Left ventricle myocardium inferior (tissue), 1 donor: ENCODE measurements around the gene NPEPPS. TPM values are rescaled to one million over a fixed set of nuclear protein-coding genes. Genes with fewer than 3 reads are reported as not detected.

Experiments
- DNase-seq: peaks from one replicate; pipeline ENCODE4 v3.0.0-alpha.2; 2020
- H3K27ac ChIP-seq: fragments of 200-600 bp; replicated peaks from 2 replicates; pipeline ENCODE4 v1.8.0; 2021
- H3K27me3 ChIP-seq: fragments of 200-600 bp; 2 replicates; pipeline ENCODE4 v1.8.0; 2021; ENCODE audit warnings: low read depth
- H3K36me3 ChIP-seq: fragments of 200-600 bp; 2 replicates; pipeline ENCODE4 v1.8.0; 2021
- H3K4me1 ChIP-seq: fragments of 200-600 bp; 2 replicates; pipeline ENCODE4 v1.8.0; 2021
- H3K4me3 ChIP-seq: fragments of 200-600 bp; 2 replicates; pipeline ENCODE4 v1.8.0; 2021; ENCODE audit warnings: mild to moderate bottlenecking, moderate library complexity
- H3K9me3 ChIP-seq: fragments of 200-600 bp; replicated peaks from 2 replicates; pipeline ENCODE4 v1.8.0; 2021
- intact Hi-C: fragments of 100-400 bp; cut with micrococcal nuclease; formaldehyde crosslinking; loops from one replicate; pipeline ENCODE4 v1.11.0; 2022
- total RNA-seq: library from RNA; stranded (reverse); fragmentation: NEBNext Ultra II Directional; extraction: Animal tissue kit (Norgen Biotek cat#: 25700); gene quantifications from one replicate; pipeline ENCODE4 v1.2.1, GENCODE V29; 2021
- TF ChIP-seq, protein P1 (sequence below): fragments of 200-600 bp; IDR thresholded peaks from 2 replicates; pipeline ENCODE4 v1.8.0; 2021; ENCODE audit warnings: antibody characterized with exemption, mild to moderate bottlenecking, borderline replicate concordance
- donor health status: DM: no; HTN: yes; CAD: no; lungs with severe emphysema.

The NPEPPS gene
- total RNA-seq, 1 donor from 2014 or later: 72.1 TPM

GRCh38 chr17:47644324-47644723, 113.4 kb downstream of the NPEPPS start:
- Histone ChIP-seq H3K9me3 (no peaks in the 10 kb centered on the region), H3K4me3 (no peak overlapping the region), H3K27me3 (no peaks in the 10 kb centered on the region), H3K27ac (no peak overlapping the region), H3K4me1 (peaks cover 18% of the 10 kb centered on the region), H3K36me3 (no peaks in the 10 kb centered on the region)
- TF ChIP-seq, protein P1, sequence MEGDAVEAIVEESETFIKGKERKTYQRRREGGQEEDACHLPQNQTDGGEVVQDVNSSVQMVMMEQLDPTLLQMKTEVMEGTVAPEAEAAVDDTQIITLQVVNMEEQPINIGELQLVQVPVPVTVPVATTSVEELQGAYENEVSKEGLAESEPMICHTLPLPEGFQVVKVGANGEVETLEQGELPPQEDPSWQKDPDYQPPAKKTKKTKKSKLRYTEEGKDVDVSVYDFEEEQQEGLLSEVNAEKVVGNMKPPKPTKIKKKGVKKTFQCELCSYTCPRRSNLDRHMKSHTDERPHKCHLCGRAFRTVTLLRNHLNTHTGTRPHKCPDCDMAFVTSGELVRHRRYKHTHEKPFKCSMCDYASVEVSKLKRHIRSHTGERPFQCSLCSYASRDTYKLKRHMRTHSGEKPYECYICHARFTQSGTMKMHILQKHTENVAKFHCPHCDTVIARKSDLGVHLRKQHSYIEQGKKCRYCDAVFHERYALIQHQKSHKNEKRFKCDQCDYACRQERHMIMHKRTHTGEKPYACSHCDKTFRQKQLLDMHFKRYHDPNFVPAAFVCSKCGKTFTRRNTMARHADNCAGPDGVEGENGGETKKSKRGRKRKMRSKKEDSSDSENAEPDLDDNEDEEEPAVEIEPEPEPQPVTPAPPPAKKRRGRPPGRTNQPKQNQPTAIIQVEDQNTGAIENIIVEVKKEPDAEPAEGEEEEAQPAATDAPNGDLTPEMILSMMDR: no peak
- DNase-seq: no peak
- intact Hi-C loops: no loop called here

DNA sequence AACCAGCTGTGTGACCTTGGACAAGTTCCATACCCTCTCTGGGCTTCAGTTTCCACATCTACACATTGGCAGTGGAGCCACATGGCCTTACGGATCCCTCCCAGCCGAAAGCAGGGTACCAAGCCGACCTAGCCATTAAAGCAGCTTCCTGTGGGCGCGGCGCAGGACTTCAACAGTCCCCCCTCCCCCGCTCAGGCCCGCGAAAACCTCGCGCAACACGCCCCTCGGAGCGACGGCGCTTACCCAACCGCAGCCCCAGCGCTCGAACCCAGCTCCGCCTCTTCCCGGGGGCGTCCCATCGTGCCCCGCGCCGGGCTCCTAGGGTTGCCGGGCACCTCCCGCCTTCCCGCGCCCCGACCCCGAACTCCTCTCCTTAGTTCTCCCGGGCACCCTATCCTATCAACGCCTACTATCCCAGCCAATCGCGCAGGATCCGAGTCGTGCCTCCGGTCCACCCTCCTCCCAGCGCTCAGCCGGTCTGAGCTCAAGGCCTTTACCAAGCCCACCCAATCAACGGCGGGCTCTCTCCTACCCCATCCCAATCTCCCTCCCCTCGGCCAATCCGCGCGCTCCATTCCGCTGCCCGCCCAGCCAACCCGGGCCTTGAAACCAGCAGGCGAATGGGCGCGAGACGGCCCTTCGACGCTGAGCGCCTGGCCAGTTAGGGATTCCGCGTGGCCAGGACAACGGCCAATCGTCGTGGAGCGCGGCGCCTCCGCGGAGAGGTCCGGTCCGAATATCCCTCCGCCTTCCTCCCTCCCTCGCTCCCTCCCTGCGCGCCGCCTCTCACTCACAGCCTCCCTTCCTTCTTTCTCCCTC, 118.5 kb downstream of the NPEPPS start, which contains the start of gene KPNB1:
TSS of gene KPNB1 (plus strand) at position 767 of the 819 bp plus-strand sequence. CDS start 326 bp downstream, outside the sequence.
- TF ChIP-seq, protein P1: no peak
- Histone ChIP-seq H3K9me3 (no peaks in the 10 kb centered on the region), H3K27ac (peak within 1 kb of the TSS; percentile 97)

GRCh38 chr17:47649972-47650524, 119.1 kb downstream of the NPEPPS start:
- Histone ChIP-seq H3K27ac (peak overlapping the region; percentile 97), H3K36me3 (peaks cover 36% of the 10 kb centered on the region), H3K4me3 (peak overlapping the region; percentile 97), H3K4me1 (peaks cover 62% of the 10 kb centered on the region), H3K27me3 (no peaks in the 10 kb centered on the region), H3K9me3 (no peaks in the 10 kb centered on the region)
- intact Hi-C loops: no loop called here
- no peak for DNase-seq
- TF ChIP-seq, protein P1: no peak

More for the DNA sequence above, 118.5 kb downstream of the NPEPPS start, which contains the start of gene KPNB1:
- Histone ChIP-seq H3K4me1 (peaks cover 55% of the 10 kb centered on the region), H3K36me3 (peaks cover 31% of the 10 kb centered on the region), H3K27me3 (no peaks in the 10 kb centered on the region), H3K4me3 (peak within 1 kb of the TSS; percentile 97)
- intact Hi-C loops: no loop called here
- peak; percentile 100 for DNase-seq

GRCh38 chr17:47650525-47651522, 119.9 kb downstream of the NPEPPS start:
- intact Hi-C loops: no loop called here
- TF ChIP-seq, protein P1: no peak
- Histone ChIP-seq H3K27ac (peak overlapping the region; percentile 97), H3K9me3 (no peaks in the 10 kb centered on the region), H3K27me3 (no peaks in the 10 kb centered on the region), H3K4me1 (peaks cover 70% of the 10 kb centered on the region), H3K36me3 (peaks cover 43% of the 10 kb centered on the region), H3K4me3 (peak overlapping the region; percentile 97)
- DNase-seq: peak; percentile 96

DNA sequence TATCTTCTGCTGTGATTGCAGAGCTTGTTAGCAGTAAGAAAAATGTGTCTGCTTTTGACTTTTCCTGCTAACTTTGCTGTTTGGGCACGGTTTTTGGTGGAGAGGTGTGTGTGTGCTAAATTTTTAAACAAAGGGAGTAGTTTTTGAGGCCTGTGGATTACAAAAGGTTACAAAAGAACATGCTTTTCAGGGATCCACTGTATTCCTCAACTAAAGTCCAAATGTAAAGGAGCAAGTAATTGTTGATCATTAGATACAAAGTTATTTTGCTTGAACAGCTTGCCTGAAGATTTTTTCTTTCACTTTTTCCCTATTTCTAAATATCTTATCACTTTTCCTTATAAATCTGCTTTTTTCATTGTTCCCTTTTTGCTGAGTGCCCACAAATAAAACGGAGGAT, 120.8 kb downstream of the NPEPPS start:
- DNase-seq: no peak
- peaks cover 79% of the 10 kb centered on the region for H3K4me1 ChIP-seq
- H3K36me3 ChIP-seq: peaks cover 52% of the 10 kb centered on the region
- peak overlapping the region; percentile 97 for H3K27ac ChIP-seq
- H3K9me3 ChIP-seq: no peaks in the 10 kb centered on the region
- TF ChIP-seq, protein P1: no peak
- intact Hi-C loops: no loop called here
- H3K27me3 ChIP-seq: no peaks in the 10 kb centered on the region
- H3K4me3 ChIP-seq: no peak overlapping the region
